CD4-positive, alpha-beta T cell treated with Interleukin-15 for 4 hours (primary cell): ENCODE data around the gene SLC22A5.

Experiments used
- DNase-seq: peaks from one replicate; pipeline ENCODE4 v3.0.0-alpha.2; 2020; ENCODE audit warnings: low spot score

SLC22A5 gene

DNA sequence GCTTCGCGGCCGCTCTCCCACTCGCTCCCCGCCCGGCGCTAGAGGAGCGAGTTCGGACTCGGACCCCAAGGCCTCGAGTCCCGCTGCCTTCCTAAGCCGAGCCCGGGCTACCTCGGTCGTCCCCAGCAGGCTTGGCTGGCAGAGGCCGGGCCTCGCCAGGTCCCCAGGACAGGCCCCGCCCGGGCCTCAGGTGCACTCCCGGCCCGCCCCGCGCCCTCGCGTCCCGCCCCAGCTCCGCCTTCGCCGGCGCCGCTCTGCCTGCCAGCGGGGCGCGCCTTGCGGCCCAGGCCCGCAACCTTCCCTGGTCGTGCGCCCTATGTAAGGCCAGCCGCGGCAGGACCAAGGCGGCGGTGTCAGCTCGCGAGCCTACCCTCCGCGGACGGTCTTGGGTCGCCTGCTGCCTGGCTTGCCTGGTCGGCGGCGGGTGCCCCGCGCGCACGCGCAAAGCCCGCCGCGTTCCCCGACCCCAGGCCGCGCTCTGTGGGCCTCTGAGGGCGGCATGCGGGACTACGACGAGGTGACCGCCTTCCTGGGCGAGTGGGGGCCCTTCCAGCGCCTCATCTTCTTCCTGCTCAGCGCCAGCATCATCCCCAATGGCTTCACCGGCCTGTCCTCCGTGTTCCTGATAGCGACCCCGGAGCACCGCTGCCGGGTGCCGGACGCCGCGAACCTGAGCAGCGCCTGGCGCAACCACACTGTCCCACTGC lies at the start of gene SLC22A5:
Gene SLC22A5, plus strand, starts transcription at position 237 of the 707 bp plus-strand sequence. Its CDS starts 263 bp downstream, at position 500.
- peak; percentile 58 for DNase-seq

DNA sequence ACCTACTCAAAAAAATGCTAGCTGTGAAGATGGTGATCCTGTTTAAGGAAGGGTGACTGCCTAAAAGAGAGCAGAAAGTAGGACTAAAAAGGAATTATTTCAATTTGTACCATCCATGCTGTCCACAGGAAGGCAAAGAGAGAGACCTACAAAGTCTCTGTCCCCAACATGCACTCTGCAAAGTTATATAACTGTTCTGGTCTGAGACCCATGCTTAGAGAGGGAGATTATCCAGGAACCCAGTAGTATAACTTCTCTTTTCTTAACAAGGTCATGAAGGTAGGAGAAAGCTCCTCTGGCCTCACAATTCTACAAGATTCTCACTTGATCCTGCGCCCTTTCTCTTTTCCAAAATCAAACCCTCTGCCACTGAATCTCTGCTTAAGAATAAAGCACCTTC lies 49.5 kb upstream of the SLC22A5 start:
- DNase-seq, result no peak

DNA sequence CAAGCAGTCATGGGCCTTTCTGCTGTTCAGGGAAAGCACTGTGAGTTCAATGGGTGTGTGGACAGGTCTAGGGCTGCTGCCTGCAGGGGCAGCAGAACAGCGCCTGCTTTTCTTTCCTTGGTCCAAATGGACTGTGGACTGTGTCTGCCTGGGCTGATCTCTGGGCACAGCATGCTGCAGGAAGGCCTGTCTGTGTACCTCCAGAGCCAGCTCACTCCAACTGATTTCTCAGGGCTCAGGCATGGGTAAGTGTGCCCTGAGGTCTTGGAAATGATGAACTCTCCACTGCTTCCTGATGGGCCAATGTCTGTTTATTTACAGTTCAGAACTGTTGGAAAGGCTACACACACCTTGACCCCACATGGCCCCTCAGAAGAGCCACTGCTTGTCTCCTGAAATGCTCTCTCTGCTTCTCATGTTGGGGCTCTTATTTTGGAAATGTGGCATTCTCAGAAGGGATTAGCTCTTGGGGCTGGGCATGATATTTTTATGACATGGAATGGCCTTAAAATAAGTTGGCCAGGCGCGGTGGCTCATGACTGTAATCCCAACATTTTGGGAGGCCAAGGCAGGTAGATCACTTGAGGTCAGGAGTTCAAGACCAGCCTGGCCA lies 48.3 kb upstream of the SLC22A5 start:
- no peak for DNase-seq

DNA sequence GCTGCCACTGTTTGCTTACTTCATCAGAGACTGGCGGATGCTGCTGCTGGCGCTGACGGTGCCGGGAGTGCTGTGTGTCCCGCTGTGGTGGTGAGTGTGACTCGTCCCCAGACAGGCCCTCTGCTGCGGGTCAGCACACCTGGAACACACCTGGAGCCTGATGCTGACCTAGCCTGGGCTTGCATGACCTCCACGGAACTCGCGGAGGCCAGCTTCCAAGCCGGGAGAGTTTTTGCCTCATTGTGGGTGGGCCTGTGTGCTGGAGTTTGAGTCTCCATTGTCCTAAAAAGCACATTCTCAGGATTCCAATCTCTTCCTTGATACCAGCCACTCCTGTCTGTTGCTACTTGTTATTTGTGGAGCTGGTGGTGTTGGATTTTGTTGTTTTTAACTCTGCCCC lies 47.2 kb upstream of the SLC22A5 start:
- DNase-seq, result no peak

DNA sequence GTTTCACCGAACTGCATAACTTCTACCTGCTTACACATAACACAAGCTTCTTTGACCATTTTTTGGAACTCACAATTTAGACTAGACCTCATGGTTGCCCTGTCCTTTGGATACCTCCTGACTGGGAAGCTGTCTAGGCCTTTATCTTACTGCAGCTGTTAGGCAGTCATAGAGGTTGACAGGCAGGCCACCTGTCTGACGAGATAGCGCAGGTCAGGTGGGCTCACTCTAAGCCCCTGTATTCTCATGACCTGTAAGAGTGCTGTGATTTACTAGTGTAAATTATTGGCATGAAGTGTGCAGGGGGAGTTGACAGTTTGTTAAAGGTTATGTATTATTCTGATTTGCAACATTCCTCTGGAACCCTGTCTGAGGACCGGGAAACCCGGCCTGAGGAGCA lies 46.3 kb upstream of the SLC22A5 start:
- DNase-seq, result no peak

DNA sequence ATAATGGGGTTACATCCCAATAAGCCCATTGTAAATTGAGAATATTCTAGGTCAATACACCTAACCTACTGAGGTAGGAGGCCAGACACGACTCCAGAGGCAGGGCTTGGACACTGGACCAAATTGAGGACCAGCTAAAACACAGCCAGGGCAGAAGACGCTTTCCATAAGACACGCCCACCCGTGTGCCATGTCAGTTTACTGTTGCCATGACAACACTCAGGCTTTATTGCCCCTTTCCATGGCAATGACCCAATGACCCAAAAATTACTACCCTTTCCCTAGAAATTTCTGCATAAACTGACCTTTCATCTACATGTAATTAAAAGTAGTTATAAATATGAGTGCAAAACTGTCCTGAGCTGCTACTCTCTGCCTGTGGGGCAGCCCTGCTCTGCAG lies 43.8 kb upstream of the SLC22A5 start:
- DNase-seq, result no peak

DNA sequence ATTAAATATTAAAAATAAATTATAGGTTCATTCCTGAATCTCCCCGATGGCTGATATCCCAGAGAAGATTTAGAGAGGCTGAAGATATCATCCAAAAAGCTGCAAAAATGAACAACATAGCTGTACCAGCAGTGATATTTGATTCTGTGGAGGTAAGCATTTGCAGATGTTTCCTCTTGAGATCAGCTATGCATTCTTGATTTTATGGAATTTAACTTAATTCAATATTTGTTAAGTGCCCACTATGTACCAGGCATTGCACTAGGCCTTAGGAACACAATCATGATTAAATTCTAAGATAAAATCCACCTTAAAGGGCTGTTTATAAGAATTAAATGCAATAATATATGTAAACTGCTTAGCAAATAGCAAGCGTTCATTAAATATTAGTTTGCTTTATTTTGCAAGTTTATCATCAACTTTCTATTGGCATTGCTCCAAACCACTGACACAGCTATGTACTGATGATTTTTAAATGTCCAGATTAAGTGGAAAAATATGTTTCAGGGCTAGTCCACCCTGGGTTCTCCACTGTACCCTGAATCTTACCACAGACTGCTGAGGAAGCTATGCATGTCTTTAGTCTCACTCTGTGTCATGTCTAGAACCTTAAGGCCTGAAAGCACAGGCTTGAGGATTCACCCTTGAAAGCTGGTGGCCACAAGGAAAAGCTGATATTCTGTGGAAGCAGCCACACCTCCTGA lies 42.1 kb upstream of the SLC22A5 start:
- DNase-seq, result no peak

DNA sequence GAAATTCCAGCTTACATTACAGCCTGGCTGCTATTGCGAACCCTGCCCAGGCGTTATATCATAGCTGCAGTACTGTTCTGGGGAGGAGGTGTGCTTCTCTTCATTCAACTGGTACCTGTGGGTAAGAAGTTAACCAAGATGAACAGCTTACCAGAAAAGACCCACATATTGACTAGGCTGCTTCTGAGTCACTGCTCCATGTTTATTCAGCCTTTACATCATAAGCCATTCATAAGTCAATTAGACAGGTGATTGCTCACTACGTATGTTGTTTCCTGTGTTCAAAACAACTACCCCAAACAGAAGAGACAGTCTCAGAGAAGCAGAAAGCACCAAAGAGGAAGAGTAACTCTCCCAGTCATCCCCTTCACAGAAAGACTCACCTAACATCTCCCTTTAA lies 34.7 kb upstream of the SLC22A5 start:
- DNase-seq, result no peak

DNA sequence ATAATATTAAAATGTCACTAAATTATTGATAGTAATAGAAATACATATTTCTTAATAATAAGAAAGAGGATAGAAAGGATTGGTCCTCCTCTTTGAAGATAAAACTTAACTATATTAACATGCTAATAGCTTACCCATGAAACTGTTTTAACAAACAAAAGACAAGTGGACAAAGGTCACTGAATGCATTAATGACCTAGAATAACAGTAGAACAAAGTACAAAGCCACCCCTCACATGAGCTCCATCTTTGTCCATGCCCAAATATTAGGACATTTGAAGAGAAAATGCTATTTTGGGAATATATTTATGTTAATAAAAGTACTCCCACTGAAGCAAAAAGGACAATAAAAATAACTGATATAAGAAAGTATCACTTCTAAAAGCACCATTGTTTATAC lies 34.1 kb upstream of the SLC22A5 start:
- no peak for DNase-seq

DNA sequence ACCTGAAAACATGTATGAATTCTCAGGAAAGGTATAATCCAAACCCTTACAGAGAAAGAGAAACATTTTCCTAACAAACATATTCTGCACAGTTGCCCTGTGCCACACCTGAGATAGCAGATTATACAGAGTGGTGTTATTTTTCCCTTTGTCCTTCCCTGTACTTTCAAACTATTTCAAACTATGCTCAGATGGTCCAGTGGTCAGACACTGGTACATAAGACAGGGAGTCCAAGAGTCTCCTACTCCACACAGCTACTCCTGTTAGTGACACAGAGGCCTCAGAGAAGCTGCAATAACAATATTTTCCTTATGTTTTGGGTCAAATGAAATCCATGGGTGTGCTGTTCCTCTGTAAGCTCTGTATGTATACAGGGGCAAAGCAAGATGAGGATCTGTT lies 30.0 kb upstream of the SLC22A5 start:
- DNase-seq, result no peak

DNA sequence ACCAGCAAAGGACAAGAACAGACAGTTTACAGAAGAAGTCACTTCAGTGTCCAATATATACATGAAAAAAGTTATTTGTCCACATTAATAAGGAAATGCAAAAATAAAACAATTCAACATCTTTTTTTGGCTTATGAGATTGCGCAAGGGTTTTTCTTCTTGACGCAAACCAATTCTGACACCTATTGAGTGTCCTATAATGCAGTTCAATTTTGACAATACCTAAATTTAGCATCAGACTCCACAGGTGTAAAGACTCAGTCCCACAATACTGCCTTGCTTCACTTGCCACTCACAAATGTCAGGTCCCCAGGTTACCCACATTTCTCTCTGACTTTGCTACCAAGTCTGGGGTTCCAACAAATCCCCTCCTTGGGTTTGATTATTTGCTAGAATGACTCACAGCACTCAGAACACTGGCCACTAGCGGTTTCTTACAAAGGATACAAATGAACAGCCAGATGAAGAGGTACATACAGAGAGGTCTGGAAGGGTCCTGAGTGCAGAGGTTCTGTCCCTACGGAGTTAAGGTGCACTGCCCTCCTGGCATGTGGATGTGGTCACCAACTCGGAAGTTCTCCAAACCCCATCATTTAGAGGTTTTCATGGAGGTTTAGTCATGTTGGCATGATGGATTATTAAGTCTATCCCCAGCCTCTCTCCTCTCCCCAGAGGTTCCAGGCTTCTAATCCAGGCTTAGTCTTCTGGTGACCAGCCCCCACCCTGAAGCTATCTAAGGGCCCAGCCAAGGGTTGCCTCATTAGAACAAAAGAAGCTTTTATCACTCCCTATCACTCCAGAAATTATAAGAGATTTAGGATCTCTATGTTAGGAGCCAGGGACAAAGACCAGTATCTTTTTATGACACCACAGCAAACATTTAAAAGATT lies 27.0 kb upstream of the SLC22A5 start:
- DNase-seq, result no peak

DNA sequence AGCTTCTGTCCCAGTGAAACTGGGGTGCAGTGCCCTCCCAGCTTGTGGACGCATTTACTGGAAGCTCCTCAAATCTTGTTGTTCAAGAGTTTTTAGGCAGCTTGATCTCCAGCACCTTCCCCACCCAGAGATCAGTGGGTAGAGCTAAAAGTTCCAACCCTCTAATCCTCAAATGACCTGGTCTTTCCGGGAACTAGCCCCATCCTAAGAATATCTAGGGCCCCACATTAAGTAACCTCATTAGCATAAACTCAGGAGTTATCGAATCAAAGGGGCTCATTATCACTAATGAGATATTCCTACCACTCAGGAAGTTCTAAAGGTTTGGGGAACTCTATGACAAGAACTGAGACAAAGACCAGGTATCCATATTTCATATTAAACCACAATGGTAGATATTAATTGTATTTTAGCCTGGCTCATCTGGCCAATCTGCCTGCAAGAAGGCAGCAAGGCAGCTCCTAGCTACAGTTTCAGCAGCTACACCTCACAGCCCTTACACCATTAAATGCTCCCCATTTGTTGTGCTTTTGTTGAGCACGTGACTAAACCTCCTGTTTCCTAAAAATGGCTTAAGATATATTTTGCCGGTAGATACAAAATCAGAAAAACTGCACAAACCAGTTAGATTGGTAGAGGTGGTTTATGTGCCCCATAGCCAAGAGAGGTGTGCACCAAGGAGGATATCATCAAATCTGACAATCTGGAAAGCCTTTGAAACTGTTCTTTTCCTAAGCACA lies 24.6 kb upstream of the SLC22A5 start:
- no peak for DNase-seq

DNA sequence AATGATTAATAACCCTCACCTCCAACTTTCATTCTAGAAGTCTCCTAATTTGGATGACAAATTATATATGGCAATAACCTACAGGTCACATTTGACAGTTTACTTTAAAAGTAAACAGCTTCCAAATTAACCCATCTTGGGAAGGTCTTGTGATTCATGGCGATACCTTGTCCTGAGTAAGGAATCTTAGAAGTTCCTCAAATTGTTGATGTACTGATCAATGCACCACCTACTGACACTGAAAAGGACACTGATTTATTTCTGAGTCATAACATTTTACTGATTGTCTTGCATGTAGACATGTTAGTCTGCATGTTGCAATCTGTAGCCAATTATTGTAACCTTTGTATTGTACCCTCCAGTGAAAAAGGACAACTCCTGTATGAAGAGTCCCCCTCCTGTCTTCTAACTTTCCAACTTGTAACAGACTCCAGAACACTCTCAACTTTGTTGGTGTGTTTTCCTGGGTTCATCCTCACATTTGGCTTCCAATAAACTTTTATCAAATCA lies 16.0 kb upstream of the SLC22A5 start:
- no peak for DNase-seq

DNA sequence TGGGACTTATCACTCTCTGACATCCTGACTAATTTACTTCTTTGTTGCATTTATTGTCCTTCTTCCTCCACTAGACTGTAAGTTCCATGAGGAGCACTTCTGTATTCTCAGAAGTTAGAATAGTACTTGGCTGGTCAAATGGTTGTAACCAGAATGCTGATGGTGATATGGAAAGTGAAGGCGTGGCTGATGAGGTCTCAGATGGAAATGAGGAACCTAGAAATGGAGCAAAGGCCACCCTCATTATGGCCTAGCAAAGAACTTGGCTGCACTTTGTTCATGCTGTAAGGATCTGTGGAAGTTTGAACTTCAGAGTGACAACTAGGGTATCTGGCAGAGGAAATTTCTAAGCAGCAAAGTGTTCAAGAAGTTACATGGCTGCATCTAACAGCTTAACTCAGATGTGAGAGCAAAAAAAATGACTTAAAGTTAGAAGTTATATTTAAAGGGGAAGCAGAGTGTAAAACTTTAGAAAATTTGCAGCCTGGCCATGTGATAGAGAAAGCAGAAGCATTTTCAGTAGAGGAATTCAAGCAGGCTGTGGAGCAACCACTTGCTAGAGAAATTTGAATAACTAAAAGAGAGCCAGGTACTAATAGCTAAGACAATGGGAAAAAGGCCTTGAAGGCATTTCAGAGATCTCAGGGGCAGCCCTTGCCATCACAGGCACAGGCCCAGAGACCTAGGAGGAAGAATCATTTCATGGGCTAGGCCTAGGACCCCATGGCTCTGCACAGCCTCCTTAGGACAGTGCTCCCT lies 14.9 kb upstream of the SLC22A5 start:
- DNase-seq, result no peak

DNA sequence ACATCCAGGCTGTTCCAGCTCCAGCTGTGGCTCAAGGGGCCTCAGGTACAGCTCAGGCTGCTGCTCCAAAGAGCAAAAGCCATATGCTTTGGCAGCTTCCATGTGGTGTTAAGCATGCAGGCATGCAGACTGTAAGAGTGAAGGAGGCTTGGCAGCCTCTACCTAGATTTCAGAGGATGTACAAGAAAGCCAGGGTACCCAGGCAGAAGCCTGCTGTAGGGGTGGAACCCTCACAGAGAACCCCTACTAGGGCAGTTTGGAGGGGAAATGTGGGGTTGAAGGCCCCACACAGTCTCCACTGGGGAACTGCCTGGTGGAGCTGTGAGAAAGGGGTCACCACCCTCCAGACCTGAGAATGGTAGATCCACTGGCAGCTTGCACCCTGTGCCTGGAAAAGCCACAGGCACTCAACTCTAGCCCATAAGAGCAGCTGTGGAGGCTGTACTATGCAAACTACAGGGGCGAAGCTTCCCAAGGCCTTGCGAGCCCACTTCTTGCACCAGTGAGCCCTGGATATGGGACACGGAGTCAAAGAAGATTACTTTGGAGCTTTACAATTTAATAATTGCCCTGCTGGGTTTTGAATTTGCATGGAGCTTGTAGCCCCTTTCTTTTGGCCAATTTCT lies 14.3 kb upstream of the SLC22A5 start:
- no peak for DNase-seq

DNA sequence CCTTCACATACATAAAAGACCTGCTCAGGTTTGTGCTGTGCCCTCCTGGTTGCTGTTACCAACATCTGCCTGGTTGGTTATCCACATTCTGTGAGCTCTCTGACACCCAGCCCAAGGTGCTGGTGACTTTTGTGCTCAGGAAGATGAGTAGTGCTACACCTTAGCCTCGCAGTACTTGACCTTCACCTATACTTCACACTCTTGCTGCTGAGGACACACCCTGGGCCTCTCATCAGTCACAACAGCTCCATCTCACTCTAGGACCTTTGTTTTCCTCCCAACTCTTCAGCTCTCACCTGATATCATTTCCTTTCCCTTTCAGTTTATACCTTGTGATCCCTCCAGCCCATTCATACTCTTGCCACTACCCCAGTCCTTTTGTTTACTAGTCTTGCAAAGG lies 10.7 kb upstream of the SLC22A5 start:
- no peak for DNase-seq

DNA sequence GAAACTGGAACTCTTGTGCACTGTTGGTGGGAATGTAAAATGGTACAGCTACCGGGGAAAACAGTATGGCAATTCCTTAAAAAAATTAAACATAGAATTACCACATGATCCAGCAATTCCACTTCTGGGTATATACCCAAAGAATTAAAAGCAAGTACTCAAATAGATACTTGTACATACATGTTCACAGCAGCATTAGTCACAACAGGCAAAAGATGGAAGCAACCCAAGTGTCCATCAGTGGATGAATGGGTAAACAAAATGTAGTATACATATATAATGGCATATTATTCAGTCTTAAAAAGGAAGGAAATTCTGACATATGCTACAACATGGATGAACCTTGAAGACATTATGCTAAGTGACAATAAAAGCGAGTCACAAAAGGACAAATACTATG lies 7.4 kb upstream of the SLC22A5 start:
- no peak for DNase-seq

DNA sequence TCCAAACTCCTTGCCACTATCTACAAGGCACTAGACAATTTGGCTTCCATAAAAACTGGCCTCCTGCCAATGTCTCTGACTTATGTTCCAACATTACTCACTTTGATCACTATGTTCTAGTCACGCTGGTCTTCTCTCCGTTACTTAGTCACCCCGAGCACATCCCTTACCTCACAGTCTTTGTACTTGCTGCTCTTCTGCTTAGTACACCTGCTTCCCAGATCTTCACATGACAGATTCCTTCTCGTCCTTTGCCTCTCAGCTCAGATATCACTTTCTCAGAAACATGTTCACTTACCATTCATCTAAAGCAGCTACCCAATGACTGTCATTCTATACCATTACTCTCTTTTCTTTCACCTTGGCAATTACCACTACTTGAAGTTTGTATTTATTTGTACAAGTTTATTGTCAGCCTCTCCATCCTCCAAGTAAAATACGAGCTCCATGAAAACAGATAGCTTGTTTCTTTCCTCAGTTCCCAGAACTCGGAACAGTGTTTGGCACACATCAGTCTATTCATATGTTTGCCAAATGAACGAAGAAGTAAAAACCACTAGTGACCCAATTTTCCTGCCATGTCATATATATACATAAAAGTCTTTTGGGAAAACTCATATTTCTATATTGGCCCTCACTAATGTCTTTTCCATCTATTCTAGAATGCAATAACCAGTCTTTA lies 5.9 kb upstream of the SLC22A5 start:
- no peak for DNase-seq

DNA sequence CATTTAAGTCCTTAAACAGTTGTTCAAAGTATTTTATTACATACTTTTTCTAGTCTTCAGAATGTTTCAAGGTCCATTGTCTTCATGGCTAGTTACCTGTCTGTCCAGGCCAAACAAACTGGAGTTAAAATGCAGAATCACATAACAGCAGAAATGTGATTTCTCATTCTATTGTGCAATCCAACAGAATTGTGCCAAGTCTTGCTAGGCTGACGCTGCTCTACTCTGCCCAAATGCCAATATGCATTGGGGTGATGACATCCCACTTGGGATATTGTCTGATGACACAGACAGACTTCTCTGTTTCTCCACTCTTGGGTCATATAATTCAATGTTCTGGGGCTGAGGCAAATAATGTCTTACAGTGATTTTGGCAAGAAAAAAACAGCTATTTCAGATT lies 5.2 kb upstream of the SLC22A5 start:
- DNase-seq, result no peak

DNA sequence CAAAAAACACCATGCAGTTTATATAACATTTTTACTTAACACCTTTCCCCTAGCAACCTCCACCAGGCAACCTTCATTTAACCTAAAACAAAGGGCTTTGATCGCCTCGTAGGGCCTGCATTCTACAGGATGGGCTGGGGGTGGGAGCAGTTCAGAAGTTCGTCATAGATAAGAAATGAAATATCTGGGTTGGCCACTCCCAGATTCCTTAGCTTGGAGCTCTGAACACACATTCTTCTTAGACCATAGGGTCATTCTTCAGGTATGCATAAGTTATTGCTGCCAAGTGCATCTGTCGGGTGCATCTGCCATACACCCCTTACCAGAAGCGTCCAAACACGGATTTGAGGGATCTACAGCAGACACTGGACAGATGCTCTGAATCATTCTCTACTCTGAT lies 4.3 kb upstream of the SLC22A5 start:
- no peak for DNase-seq
